Measurements from ENCODE around the gene MBD4. TPM values are rescaled to one million over a fixed set of nuclear protein-coding genes. Genes with fewer than 3 reads are reported as not detected.
"Not testable (repeated sequence)": the region's sequence is repeated elsewhere in the genome, so short reads cannot be mapped to it uniquely, and the experiment has no call there.

Gene MBD4
- total and polyA plus RNA-seq, 4 donors = 16.7 to 49.8 (median 36.2) TPM

- H3K9ac ChIP-seq (ENCODE audit: insufficient read depth in 1 of 2, low read length in 2 of 2) = peak overlapping the region in 1 of 2 donors; percentile 50
- H3K27ac ChIP-seq (ENCODE audit: low read depth in 1 of 2, low read length in 1 of 2) = peak overlapping the region in 1 of 2 donors; percentile 50
- no peaks in the 10 kb centered on the region for H3K36me3 ChIP-seq (ENCODE audit: control insufficient read depth in 4 of 4, insufficient read depth in 4 of 4, low read length in 4 of 4)
- no peak overlapping the region for H3K4me3 ChIP-seq
- no peaks in the 10 kb centered on the region for H3K27me3 ChIP-seq (ENCODE audit: control insufficient read depth in 3 of 3, insufficient read depth in 3 of 3, low read length in 2 of 3)
- peak; percentile 50 for ATAC-seq (ENCODE audit: insufficient read depth, low FRiP score)
- WGBS, 2 donors = 75 to 79% methylated on average over 4 of the region's 4 CpGs
- peak; percentile 51 to 84 (median 66) for DNase-seq
- no peaks in the 10 kb centered on the region for H3K9me3 ChIP-seq (ENCODE audit: control insufficient read depth in 4 of 4, insufficient read depth in 3 of 4, low read length in 3 of 4)
- TF ChIP-seq, protein P1, sequence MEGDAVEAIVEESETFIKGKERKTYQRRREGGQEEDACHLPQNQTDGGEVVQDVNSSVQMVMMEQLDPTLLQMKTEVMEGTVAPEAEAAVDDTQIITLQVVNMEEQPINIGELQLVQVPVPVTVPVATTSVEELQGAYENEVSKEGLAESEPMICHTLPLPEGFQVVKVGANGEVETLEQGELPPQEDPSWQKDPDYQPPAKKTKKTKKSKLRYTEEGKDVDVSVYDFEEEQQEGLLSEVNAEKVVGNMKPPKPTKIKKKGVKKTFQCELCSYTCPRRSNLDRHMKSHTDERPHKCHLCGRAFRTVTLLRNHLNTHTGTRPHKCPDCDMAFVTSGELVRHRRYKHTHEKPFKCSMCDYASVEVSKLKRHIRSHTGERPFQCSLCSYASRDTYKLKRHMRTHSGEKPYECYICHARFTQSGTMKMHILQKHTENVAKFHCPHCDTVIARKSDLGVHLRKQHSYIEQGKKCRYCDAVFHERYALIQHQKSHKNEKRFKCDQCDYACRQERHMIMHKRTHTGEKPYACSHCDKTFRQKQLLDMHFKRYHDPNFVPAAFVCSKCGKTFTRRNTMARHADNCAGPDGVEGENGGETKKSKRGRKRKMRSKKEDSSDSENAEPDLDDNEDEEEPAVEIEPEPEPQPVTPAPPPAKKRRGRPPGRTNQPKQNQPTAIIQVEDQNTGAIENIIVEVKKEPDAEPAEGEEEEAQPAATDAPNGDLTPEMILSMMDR (IDR thresholded peaks at IDR 0.05; ENCODE audit: control extremely low read depth, extremely low read depth) = no peak
- H3K4me1 ChIP-seq (ENCODE audit: control insufficient read depth in 5 of 5, insufficient read depth in 5 of 5, low read length in 5 of 5) = peaks cover 0 to 38% (median 16%) of the 10 kb centered on the region in 5 donors
These were observed 25.9 kb downstream of the MBD4 start for GRCh38 chr3:129413687-129414506.

DNA sequence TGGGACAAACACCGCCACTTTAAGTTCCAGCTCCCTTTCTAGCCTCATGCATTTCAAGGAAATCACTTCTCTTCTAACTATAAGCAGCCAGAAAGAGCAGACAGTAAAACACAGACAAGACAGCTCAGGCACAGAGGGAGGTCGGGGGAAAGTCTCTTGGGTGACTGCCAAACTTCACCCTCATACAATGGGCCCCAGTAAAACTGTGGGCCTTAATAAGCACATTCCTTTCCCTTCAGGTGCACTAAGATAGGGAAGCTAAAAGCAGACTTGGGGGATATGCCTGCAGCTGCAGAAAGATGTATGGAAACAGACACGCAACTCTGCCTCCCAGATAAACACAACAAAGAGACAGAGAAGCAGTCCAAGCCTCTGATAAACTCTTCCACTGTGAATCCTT is 26.5 kb downstream of the MBD4 start:
- ATAC-seq (ENCODE audit: insufficient read depth, low FRiP score); H3K9ac ChIP-seq (ENCODE audit: insufficient read depth in 1 of 2, low read length in 2 of 2); DNase-seq; H3K36me3 ChIP-seq (ENCODE audit: control insufficient read depth in 4 of 4, insufficient read depth in 4 of 4, low read length in 4 of 4); H3K27me3 ChIP-seq (ENCODE audit: control insufficient read depth in 3 of 3, insufficient read depth in 3 of 3, low read length in 2 of 3); H3K9me3 ChIP-seq (ENCODE audit: control insufficient read depth in 4 of 4, insufficient read depth in 3 of 4, low read length in 3 of 4); H3K4me3 ChIP-seq: not testable (repeated sequence)
- WGBS, 2 donors = 62 to 78% methylated on average over 3 of the region's 3 CpGs
- Histone ChIP-seq H3K4me1 (ENCODE audit: control insufficient read depth in 5 of 5, insufficient read depth in 5 of 5, low read length in 5 of 5) (peaks cover 0 to 38% (median 14%) of the 10 kb centered on the region in 5 donors), H3K27ac (ENCODE audit: low read depth in 1 of 2, low read length in 1 of 2) (peak overlapping the region in 1 of 2 donors; percentile 61)

DNA sequence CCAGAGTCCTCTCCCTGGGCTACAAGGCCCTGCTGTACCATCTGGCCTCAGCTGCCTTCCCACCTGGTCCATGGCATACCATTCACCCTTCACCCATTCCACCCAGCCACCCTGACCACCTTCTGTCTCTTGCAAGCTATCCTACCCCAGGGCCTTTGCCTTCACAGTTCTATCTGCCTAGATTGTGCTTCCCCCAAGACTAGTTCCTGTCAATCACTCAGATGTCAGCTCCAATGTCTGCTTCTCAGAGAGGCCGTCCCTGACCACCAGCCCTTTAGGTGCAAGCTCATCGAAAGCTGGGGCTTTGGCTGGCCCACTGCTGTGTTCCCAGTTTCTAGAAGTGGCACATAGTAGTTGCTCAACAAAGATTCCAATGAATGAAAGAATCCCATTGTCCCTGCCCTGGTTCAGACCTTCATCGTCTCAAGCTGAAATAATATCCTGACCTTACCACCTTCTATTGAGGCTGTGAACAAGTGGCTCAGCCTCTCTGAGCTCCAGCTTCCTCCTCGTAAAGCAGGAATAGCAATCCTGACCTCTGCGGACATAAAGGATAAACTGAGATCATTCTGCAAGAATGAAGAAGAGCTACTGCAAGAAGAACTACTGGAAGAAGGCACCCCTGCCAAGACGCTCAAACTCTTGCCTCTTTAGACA is 27.1 kb downstream of the MBD4 start:
- no peaks in the 10 kb centered on the region for H3K36me3 ChIP-seq (ENCODE audit: control insufficient read depth in 4 of 4, insufficient read depth in 4 of 4, low read length in 4 of 4)
- no peak for ATAC-seq (ENCODE audit: insufficient read depth, low FRiP score)
- peak overlapping the region in 1 of 2 donors; percentile 1 for H3K9ac ChIP-seq (ENCODE audit: insufficient read depth in 1 of 2, low read length in 2 of 2)
- H3K4me3 ChIP-seq = no peak overlapping the region
- DNase-seq = peak in 1 of 3 donors; percentile 20
- H3K9me3 ChIP-seq (ENCODE audit: control insufficient read depth in 4 of 4, insufficient read depth in 3 of 4, low read length in 3 of 4) = no peaks in the 10 kb centered on the region
- peak overlapping the region in 1 of 2 donors; percentile 61 for H3K27ac ChIP-seq (ENCODE audit: low read depth in 1 of 2, low read length in 1 of 2)
- 82 to 90% methylated on average over 6 of the region's 6 CpGs for WGBS, 2 donors
- no peaks in the 10 kb centered on the region for H3K27me3 ChIP-seq (ENCODE audit: control insufficient read depth in 3 of 3, insufficient read depth in 3 of 3, low read length in 2 of 3)
- TF ChIP-seq, protein P1 (IDR thresholded peaks at IDR 0.05; ENCODE audit: control extremely low read depth, extremely low read depth) = no peak
- peaks cover 0 to 35% (median 13%) of the 10 kb centered on the region in 5 donors for H3K4me1 ChIP-seq (ENCODE audit: control insufficient read depth in 5 of 5, insufficient read depth in 5 of 5, low read length in 5 of 5)

- Histone ChIP-seq H3K27me3 (ENCODE audit: control insufficient read depth in 3 of 3, insufficient read depth in 3 of 3, low read length in 2 of 3) (no peaks in the 10 kb centered on the region), H3K9ac (ENCODE audit: insufficient read depth in 1 of 2, low read length in 2 of 2) (no peak overlapping the region), H3K4me1 (ENCODE audit: control insufficient read depth in 5 of 5, insufficient read depth in 5 of 5, low read length in 5 of 5) (peaks cover 0 to 27% (median 9%) of the 10 kb centered on the region in 5 donors), H3K4me3 (no peak overlapping the region), H3K27ac (ENCODE audit: low read depth in 1 of 2, low read length in 1 of 2) (no peak overlapping the region), H3K9me3 (ENCODE audit: control insufficient read depth in 4 of 4, insufficient read depth in 3 of 4, low read length in 3 of 4) (no peaks in the 10 kb centered on the region), H3K36me3 (ENCODE audit: control insufficient read depth in 4 of 4, insufficient read depth in 4 of 4, low read length in 4 of 4) (no peaks in the 10 kb centered on the region)
- DNase-seq = no peak
- TF ChIP-seq, protein P1 (IDR thresholded peaks at IDR 0.05; ENCODE audit: control extremely low read depth, extremely low read depth) = no peak
- 91% methylated on average over 17 of the region's 17 CpGs for WGBS, 2 donors
- ATAC-seq (ENCODE audit: insufficient read depth, low FRiP score) = no peak
These were observed 28.8 kb downstream of the MBD4 start for GRCh38 chr3:129410971-129411370.
